ENCODE results near the gene SLC4A8.
A peak's percentile ranks its signal among the peaks of the same experiment; 100 is the strongest.

The SLC4A8 gene

DNA sequence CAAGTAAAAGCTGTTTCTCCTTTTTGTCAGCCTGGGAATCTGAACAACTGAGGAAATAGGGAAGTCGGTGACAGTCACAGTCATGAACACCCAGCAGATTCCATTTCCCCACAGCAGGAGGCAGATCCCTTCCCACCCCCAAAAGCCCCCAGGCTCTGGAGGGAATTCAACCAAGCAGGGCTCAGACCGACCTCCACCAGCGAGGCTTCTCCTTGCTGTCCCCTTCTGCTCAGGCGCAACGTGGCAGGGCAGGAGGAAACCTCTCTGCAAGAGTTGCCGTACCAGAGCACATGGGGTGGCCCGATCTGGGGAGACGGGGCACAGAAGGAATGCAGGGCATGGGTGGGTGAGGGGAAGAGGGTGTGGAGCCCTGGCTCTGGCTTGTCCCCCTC is 33.7 kb upstream of the SLC4A8 start:
- no peak for DNase-seq (ENCODE audit: extremely low read depth, low read depth)

DNA sequence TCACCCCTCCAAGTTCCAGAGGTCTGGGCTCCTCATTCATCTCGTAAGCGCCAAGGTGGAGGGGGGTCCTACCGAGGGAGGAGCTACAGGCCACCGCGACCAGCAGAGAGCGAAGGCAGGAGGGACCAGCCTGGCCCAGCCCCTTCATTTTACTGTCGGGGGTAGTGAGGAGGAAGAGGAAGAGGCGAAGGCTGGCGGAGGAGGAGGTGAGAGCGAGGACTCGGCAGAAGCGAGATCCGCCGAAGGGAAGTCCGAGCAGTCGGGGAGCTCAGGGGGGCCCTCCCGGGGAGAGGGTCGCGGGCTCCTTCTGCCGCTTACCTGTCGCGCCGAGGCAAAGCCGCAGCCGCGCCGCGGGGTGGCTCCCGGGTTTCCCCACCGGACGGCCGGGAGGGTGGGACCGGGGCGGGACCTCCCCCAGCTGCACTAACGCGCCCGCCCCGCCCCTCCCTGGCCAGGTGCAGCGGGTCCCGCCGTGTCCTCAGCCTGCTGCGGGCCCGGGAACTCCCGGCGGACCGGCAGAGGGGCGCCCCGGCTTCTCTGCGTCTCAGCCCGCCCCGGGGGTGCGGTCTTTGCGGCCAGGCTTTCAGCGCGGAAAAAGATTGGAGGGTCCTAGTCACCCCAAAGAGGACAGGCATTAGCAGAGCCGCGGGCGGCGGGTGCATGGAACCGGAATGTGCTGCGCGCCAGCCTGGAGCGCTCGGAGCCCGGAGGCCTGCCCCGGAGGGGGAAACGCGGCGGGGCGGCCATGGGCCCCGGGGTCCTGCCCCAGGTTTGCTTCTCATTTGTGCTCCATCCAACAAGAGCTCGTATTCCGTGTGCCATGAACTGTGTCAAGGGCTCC is 33.1 kb upstream of the SLC4A8 start, which contains the start of gene GALNT6:
Gene GALNT6 (minus strand): TSS at position 124 of the 841 bp plus-strand sequence. CDS start 11,625 bp downstream, outside the sequence.
- DNase-seq (ENCODE audit: extremely low read depth, low read depth) = no peak
- TF ChIP-seq, protein P1, sequence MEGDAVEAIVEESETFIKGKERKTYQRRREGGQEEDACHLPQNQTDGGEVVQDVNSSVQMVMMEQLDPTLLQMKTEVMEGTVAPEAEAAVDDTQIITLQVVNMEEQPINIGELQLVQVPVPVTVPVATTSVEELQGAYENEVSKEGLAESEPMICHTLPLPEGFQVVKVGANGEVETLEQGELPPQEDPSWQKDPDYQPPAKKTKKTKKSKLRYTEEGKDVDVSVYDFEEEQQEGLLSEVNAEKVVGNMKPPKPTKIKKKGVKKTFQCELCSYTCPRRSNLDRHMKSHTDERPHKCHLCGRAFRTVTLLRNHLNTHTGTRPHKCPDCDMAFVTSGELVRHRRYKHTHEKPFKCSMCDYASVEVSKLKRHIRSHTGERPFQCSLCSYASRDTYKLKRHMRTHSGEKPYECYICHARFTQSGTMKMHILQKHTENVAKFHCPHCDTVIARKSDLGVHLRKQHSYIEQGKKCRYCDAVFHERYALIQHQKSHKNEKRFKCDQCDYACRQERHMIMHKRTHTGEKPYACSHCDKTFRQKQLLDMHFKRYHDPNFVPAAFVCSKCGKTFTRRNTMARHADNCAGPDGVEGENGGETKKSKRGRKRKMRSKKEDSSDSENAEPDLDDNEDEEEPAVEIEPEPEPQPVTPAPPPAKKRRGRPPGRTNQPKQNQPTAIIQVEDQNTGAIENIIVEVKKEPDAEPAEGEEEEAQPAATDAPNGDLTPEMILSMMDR (IDR thresholded peaks at IDR 0.05; ENCODE audit: low read depth, low read length) = no peak

More for the DNA sequence above, 33.7 kb upstream of the SLC4A8 start:
- TF ChIP-seq, protein P1 (IDR thresholded peaks at IDR 0.05; ENCODE audit: low read depth, low read length) = no peak

DNA sequence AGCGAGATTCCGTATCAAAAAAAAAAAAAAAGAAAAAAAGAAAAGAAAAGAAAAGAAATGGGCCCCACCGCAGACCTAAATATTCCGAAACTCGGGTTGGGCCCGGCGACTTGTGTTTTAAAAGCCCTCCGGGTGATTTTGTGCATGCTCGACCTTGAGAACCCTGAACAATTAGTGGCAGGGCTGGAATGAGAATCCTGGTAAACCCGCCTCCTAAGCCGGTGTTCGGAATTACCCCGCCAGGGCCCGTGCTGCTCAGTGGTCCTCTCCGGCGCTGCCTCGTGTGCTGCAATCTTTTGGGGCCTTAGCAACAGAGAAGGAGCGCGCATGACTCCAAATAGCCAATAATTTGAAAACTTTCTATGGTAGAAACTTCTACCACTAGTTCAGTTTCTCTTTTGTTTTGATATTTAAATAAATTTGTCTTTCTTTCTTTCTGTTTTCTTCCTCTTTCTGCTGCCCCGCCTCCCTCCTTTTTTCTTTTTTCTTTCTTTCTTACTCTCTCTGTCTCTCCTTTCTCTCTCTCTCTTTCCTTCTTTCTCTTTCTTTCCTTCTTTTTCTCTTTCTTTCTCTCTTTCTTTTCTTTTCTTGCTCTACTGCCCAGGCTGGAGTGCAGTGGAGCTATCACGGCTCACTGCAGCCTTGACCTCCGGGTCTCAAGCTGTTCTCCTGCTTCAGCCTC is 31.9 kb upstream of the SLC4A8 start:
- DNase-seq (ENCODE audit: extremely low read depth, low read depth) = no peak
- TF ChIP-seq, protein P1 (IDR thresholded peaks at IDR 0.05; ENCODE audit: low read depth, low read length) = no peak

DNA sequence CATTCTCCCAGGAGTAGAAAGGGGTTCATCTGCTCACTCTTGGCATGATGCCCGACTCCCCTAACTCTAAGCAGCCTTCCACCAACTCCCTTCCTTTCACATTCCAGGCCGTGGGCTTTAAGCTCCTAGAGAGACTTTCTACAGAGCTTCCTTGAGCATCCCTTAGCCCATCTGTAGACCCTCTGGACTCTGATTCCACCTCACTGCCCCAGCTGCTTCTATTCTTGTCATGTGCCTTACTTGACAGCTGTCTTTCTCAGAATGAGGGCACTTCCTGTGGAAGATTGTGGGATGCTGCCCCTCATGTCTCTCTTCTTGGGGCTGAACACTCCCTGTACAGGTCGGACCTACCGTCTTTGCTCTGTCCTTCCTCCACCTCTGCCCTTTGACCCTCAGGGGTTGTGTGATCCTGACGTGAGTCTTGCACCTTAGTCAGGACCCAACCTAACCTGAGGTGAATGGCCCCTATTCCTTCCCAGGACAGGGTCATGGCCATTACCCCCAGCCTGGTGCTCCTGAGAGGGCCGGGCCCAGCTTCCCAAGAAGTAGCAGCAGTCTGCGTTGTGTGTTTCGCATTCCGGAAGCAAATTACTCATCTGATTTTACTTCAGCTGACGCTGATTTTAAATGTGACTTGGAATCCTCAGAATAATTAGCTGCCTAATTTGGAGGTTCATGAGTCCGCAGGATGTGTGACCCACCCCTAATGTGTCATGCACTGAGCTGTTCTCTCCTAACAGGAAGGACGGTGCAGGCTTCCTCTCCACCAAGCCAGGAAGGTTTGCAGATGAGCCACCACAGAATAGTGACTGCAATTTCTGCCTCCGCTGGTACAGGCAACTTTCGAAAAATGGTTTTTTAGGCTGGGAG is 30.7 kb upstream of the SLC4A8 start:
- peak; percentile 64 for DNase-seq (ENCODE audit: extremely low read depth, low read depth)
- TF ChIP-seq, protein P1 (IDR thresholded peaks at IDR 0.05; ENCODE audit: low read depth, low read length) = no peak

DNA sequence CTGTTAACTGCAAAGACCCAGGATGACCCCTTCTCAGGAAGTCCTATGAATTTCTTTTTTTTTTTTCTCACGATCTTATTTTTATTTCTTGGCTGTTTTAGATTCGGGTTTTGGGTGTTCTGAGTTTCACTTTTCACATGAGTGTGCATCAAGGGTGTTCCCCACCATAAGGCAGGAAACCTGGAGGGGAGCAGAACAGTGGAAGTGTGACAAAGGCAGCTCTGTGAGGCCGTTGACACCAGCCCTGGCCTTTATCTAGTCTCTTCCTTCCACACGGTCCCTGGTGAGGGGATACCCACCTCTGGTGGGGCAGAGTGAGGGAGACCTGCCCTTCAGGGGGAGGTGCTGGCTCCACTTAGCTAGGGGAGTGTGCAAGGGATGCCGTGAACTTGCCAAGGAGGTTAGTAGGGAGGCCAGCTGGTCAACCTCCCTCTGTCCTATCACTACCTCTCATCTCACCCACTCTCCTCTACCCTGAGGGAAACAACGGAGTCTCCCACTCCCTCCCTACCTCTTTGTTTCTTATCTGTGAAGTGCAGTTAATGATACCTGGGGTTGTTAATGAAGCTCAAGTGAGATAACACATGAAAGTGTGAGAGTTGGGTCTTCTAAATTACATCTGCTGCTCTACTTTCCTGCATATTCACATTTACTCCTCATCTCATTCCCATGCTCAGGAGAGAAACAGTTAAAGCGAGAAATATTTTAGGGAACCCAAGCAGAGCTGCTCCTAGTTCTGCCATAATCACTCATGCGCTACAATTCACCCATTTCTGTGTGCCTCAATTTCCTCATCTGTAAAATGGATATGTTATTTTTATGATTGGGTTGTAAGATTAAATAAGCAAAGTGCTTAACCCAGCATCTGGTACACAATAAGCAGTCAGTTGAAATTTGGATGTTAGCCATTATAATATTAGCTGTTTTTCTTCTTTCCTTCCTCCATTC is 29.1 kb upstream of the SLC4A8 start:
- TF ChIP-seq, protein P1 (IDR thresholded peaks at IDR 0.05; ENCODE audit: low read depth, low read length) = no peak
- DNase-seq (ENCODE audit: extremely low read depth, low read depth) = no peak

DNA sequence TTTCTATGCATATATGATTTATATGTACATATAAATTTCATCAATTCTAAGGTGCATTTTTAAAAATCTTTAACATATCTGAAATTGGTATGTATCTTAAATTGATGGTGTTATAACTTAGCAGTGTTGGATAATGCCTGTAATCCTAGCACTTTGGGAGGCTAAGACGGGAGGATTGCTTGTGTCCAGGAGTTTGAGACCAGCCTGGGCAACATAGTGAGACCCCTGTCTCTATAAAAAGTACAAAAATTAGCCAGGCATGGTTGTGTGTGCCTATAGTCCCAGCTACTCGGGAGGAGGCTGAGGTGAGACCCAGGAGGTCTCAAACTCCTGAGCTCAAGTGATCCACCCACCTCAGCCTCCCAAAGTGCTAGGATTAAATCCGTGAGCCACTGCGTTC is 27.0 kb upstream of the SLC4A8 start:
- TF ChIP-seq, protein P1 (IDR thresholded peaks at IDR 0.05; ENCODE audit: low read depth, low read length) = no peak
- DNase-seq (ENCODE audit: extremely low read depth, low read depth) = no peak
